Measurements from ENCODE around the gene CENPQ.

DNA sequence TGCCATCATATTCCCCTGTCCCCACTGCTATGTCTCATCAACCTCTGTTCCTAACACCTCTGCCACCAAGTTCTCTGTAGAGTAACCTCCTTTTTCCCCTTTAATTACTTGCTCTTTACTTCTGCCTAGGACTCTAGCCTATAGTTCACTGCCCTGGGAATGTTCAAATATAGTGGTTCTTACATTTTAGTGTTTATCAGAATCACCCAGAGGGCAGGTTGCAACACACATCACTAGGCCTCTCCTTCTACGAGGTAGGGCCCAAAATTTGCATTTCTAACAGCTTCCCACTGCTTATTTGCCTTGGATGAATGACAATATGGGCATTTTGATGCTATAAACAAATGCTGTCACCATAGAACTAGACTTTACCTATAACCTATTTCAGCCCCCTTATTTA is 64.2 kb downstream of the CENPQ start:
- TF ChIP-seq, protein P1, sequence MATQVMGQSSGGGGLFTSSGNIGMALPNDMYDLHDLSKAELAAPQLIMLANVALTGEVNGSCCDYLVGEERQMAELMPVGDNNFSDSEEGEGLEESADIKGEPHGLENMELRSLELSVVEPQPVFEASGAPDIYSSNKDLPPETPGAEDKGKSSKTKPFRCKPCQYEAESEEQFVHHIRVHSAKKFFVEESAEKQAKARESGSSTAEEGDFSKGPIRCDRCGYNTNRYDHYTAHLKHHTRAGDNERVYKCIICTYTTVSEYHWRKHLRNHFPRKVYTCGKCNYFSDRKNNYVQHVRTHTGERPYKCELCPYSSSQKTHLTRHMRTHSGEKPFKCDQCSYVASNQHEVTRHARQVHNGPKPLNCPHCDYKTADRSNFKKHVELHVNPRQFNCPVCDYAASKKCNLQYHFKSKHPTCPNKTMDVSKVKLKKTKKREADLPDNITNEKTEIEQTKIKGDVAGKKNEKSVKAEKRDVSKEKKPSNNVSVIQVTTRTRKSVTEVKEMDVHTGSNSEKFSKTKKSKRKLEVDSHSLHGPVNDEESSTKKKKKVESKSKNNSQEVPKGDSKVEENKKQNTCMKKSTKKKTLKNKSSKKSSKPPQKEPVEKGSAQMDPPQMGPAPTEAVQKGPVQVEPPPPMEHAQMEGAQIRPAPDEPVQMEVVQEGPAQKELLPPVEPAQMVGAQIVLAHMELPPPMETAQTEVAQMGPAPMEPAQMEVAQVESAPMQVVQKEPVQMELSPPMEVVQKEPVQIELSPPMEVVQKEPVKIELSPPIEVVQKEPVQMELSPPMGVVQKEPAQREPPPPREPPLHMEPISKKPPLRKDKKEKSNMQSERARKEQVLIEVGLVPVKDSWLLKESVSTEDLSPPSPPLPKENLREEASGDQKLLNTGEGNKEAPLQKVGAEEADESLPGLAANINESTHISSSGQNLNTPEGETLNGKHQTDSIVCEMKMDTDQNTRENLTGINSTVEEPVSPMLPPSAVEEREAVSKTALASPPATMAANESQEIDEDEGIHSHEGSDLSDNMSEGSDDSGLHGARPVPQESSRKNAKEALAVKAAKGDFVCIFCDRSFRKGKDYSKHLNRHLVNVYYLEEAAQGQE (IDR thresholded peaks at IDR 0.05; ENCODE audit: low read depth): no peak
- no peak for TF ChIP-seq TAF1 (IDR thresholded peaks at IDR 0.05; ENCODE audit: low read depth)
- no peak for TF ChIP-seq RAD21 (IDR thresholded peaks at IDR 0.05; ENCODE audit: low read depth)
- no peak for TF ChIP-seq EP300 (IDR thresholded peaks at IDR 0.05; ENCODE audit: borderline replicate concordance)
- TF ChIP-seq CEBPB (IDR thresholded peaks at IDR 0.05): no peak
- no peak for TF ChIP-seq CREB1 (IDR thresholded peaks at IDR 0.05; ENCODE audit: low read depth)
- TF ChIP-seq, protein P2, sequence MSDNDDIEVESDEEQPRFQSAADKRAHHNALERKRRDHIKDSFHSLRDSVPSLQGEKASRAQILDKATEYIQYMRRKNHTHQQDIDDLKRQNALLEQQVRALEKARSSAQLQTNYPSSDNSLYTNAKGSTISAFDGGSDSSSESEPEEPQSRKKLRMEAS (IDR thresholded peaks at IDR 0.05): no peak
- no peak for TF ChIP-seq USF1 (IDR thresholded peaks at IDR 0.05)
- TF ChIP-seq FOXM1 (IDR thresholded peaks at IDR 0.05; ENCODE audit: borderline replicate concordance, low read depth): no peak
- no peak for TF ChIP-seq EGR1 (IDR thresholded peaks at IDR 0.05)
- TF ChIP-seq TCF12 (IDR thresholded peaks at IDR 0.05; ENCODE audit: low read depth): no peak
- no peak for TF ChIP-seq NFIC (IDR thresholded peaks at IDR 0.05)
- no peak for TF ChIP-seq TEAD4 (IDR thresholded peaks at IDR 0.05)
